K562 (cell line): ENCODE data around the gene CDC20B. TPM values are rescaled to one million over a fixed set of nuclear protein-coding genes. Genes with fewer than 3 reads are reported as not detected.

Experiments
- ATAC-seq: fragments of 200-7000 bp; cut with Tn5 transposase; 3 replicates; pipeline ENCODE4 v1.9.1; 2020; ENCODE audit warnings: moderate library complexity
- BruUV-seq: library from RNA; stranded (reverse); fragments of 400-500 nt; replicated peaks from 2 replicates; lab custom pipeline; 2021; lab: Mats Ljungman, UMichigan
- CTCF ChIA-PET: fragments of 300-600 bp; formaldehyde crosslinking; extraction: SDS; loops from one replicate; lab custom pipeline; 2021; ENCODE audit warnings: low intra/inter-chr PET ratio; lab: Yijun Ruan, JAX
- POLR2A ChIA-PET: fragments of 300-600, 350-650 bp; sonication (Branson Sonifier 250); formaldehyde crosslinking; extraction: SDS; loops from one replicate; lab custom pipeline; 2021; ENCODE audit warnings: antibody characterized with exemption, inconsistent platforms; lab: Yijun Ruan, JAX
- DNase-seq, 4 experiments: peaks; one replicate each; pipeline versions ENCODE4 v3.0.0 to v3.0.0-alpha.2; 2011 to 2018; ENCODE audit warnings: low spot score in 3 of 4, mixed read lengths in 3 of 4; ENCODE audit errors: extremely low read depth in 1 of 4
- FAIRE-seq: peaks from 2 replicates; lab custom pipeline; 2011; peaks lifted over from hg19 to GRCh38; lab: Jason Lieb, UNC
- H2AFZ ChIP-seq: 2 replicates; pipeline ENCODE4 v1.6.0; 2011; ENCODE audit warnings: low read depth, low read length, control low read depth, inconsistent platforms
- H3K27ac ChIP-seq: fragments of 200-600 bp; 3 replicates; pipeline ENCODE4 v1.8.0; 2011; ENCODE audit warnings: low read depth, mild to moderate bottlenecking, control low read depth, inconsistent platforms, low read length, moderate library complexity, mixed read lengths; ENCODE audit errors: extremely low read depth
- H3K27me3 ChIP-seq, 2 experiments: fragments of 300-600 bp in 1 of 2; 2 replicates in 1 of 2; 3 replicates in 1 of 2; pipeline versions ENCODE4 v1.6.0 to v1.8.0; 2011; ENCODE audit warnings: inconsistent platforms in 2 of 2, low read length in 2 of 2, mild to moderate bottlenecking in 1 of 2, mixed read lengths in 1 of 2, moderate library complexity in 1 of 2; ENCODE audit not compliant: control insufficient read depth in 2 of 2, insufficient read depth in 2 of 2
- H3K36me3 ChIP-seq: fragments of 300-600 bp; 3 replicates; pipeline ENCODE4 v1.8.0; 2011; ENCODE audit warnings: mild to moderate bottlenecking, low read length, inconsistent platforms; ENCODE audit not compliant: control insufficient read depth, insufficient read depth
- H3K4me1 ChIP-seq, 2 experiments: fragments of 200-600 bp in 1 of 2; replicated peaks in 1 of 2; 2 replicates in 1 of 2; 3 replicates in 1 of 2; pipeline versions ENCODE4 v1.5.1 to v1.8.0; 2011; ENCODE audit warnings: inconsistent platforms in 2 of 2, low read length in 2 of 2, mild to moderate bottlenecking in 1 of 2, mixed read lengths in 1 of 2, moderate library complexity in 1 of 2; ENCODE audit not compliant: control insufficient read depth in 2 of 2, insufficient read depth in 2 of 2
- H3K4me2 ChIP-seq: 2 replicates; pipeline ENCODE4 v1.6.1; 2011; ENCODE audit warnings: low read length, control low read depth, inconsistent platforms, mixed read lengths; ENCODE audit not compliant: insufficient read depth
- H3K4me3 ChIP-seq: fragments of 200-600 bp; sonication (generic), shearing (Covaris generic); 2 replicates; pipeline ENCODE4 v1.5.1; 2016; ENCODE audit warnings: control low read depth, inconsistent platforms
- H3K79me2 ChIP-seq: fragments of 200-600 bp; 3 replicates; pipeline ENCODE4 v1.8.0; 2011; ENCODE audit warnings: low read length, inconsistent platforms; ENCODE audit not compliant: control insufficient read depth, insufficient read depth
- H3K9ac ChIP-seq, 2 experiments: 2 replicates each; pipeline versions ENCODE4 v1.6.0 to v1.6.1; 2011; ENCODE audit warnings: low read depth in 2 of 2, low read length in 2 of 2, control low read depth in 1 of 2, inconsistent platforms in 1 of 2, mild to moderate bottlenecking in 1 of 2, mixed read lengths in 1 of 2; ENCODE audit not compliant: insufficient read depth in 1 of 2
- H3K9me1 ChIP-seq: one replicate; pipeline ENCODE4 v1.6.0; 2011; ENCODE audit warnings: inconsistent platforms, mild to moderate bottlenecking, low read length, moderate library complexity; ENCODE audit not compliant: control insufficient read depth, insufficient read depth
- H3K9me3 ChIP-seq: replicated peaks from 2 replicates; pipeline ENCODE4 v1.5.1; 2011; ENCODE audit warnings: low read depth, low read length, inconsistent platforms; ENCODE audit not compliant: control insufficient read depth, insufficient read depth
- H4K20me1 ChIP-seq: replicated peaks from 2 replicates; pipeline ENCODE4 v1.6.1; 2011; ENCODE audit warnings: low read length, inconsistent platforms, mixed read lengths; ENCODE audit not compliant: control insufficient read depth, insufficient read depth
- HOXB6 ChIP-seq: fragments of 250-450 bp; sonication (Bioruptor Pico); IDR thresholded peaks from 2 replicates; pipeline ENCODE4 v1.5.1; 2022; ENCODE audit warnings: mild to moderate bottlenecking, borderline replicate concordance
- KLF6 ChIP-seq: fragments of 250-450 bp; sonication (Bioruptor Pico); IDR thresholded peaks from 2 replicates; pipeline ENCODE4 v1.4.0; 2020; ENCODE audit warnings: mild to moderate bottlenecking, moderate library complexity, borderline replicate concordance
- RBBP5 ChIP-seq: fragments of 200-600 bp; sonication (generic); IDR thresholded peaks from 2 replicates; pipeline ENCODE4 v1.6.1; 2012; ENCODE audit warnings: borderline replicate concordance, mild to moderate bottlenecking, low read length, control low read depth, inconsistent platforms; ENCODE audit not compliant: insufficient read depth, poor library complexity, severe bottlenecking
- TRIM24 ChIP-seq, 2 experiments: fragments of 450-650 bp; IDR thresholded peaks; 2 replicates each; pipeline ENCODE4 v1.6.1; 2016
- XRCC3 ChIP-seq: fragments of 450-650 bp; IDR thresholded peaks from 2 replicates; pipeline ENCODE4 v1.6.1; 2017; ENCODE audit warnings: mild to moderate bottlenecking, moderate library complexity
- ZNF133 ChIP-seq: fragments of 250-450 bp; sonication (Bioruptor Pico); IDR thresholded peaks from 2 replicates; pipeline ENCODE4 v1.4.0; 2020; ENCODE audit warnings: mild to moderate bottlenecking
- WGBS: fragments of 100-300 bp; shearing (Covaris generic); methylation state at CpG from one replicate; pipeline ENCODE4 v1.1.6; 2016; ENCODE audit warnings: low coverage, mixed read lengths; ENCODE audit not compliant: insufficient coverage; ENCODE audit errors: missing lambda C conversion rate; 5-methylcytosine and 5-hydroxymethylcytosine counted together
- in situ Hi-C: fragments of 300-500 bp; cut with MboI; formaldehyde crosslinking; loops from 4 replicates; pipeline ENCODE4 v1.15.0; 2018; ENCODE audit warnings: inconsistent platforms, mixed read lengths
- intact Hi-C: fragments of 100-400 bp; cut with micrococcal nuclease; formaldehyde crosslinking; loops from 2 replicates; pipeline ENCODE4 v1.14.2; 2022
- polyA plus RNA-seq, 8 experiments: library from polyadenylated mRNA; depleted of rRNA in 4 of 8; stranded (reverse) in 5 of 8; unstranded in 3 of 8; fragments of >200 nt; fragmentation: Nextera tagmentation in 2 of 8; fragmentation: Illumina TruSeq in 1 of 8; extraction: Ambion mirVana in 2 of 8; extraction: Trizol in 1 of 8; gene quantifications; 2 replicates each; pipeline versions ENCODE4 v1.2.1 to v1.2.3, GENCODE V29; 2011 to 2014; ENCODE audit warnings: inconsistent platforms in 1 of 8, missing spikeins in 1 of 8
- total RNA-seq, 7 experiments: library from RNA; depleted of rRNA in 6 of 7; stranded (reverse); fragments of >200 nt in 6 of 7; fragmentation: Illumina TruSeq in 2 of 7; extraction: Trizol in 2 of 7; gene quantifications; 2 replicates each; pipeline versions ENCODE4 v1.2.1 to v1.2.3, GENCODE V29; 2011 to 2021; ENCODE audit warnings: low replicate concordance in 1 of 7
- TF ChIP-seq, protein P1 (sequence below): fragments of 250-450 bp; sonication (Bioruptor Pico); IDR thresholded peaks from 2 replicates; pipeline ENCODE4 v1.5.0; 2021
- TF ChIP-seq, protein P2 (sequence below): fragments of 450-650 bp; formaldehyde crosslinking; IDR thresholded peaks from 2 replicates; pipeline ENCODE4 v1.4.0; 2020; ENCODE audit warnings: mild to moderate bottlenecking, moderate library complexity

The CDC20B gene
- total and polyA plus RNA-seq, 9 of the 15 experiments (the other 6 are each of a cell fraction or from before 2014, with no cell fraction given) = 0.04 TPM; not detected in 8

DNA sequence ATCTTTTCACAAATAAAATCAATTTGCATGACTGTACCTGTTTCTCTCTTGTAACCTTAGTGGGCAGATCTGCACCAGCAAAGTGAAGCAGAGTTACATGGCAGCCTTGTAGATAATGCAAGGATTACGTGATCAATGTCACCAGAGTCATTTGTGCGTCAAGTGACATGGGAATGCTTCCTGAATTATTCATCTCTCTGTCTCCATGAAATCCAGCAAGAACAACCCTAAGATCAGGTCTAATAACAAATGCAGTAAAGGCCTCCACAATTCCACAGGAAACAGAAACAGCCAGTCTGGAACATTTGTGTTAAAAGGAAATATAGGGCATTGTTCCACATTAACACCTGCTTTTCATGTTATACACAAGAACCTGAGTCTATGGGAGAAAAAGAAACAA is 62.8 kb downstream of the CDC20B start:
- H3K27ac ChIP-seq = no peak overlapping the region
- WGBS = 0% methylated on average over 2 of the region's 2 CpGs
- intact Hi-C loops (no loop called here), in situ Hi-C loops (no loop called here)
- ChIA-PET POLR2A (no interaction called here), CTCF (no interaction called here)
- H3K4me3 ChIP-seq = no peak overlapping the region
- no TSS peak for BruUV-seq
- H3K4me2 ChIP-seq = no peak overlapping the region
- H3K36me3 ChIP-seq = no peaks in the 10 kb centered on the region
- FAIRE-seq (no peak), ATAC-seq (no peak), DNase-seq (no peak)
- H4K20me1 ChIP-seq = no peaks in the 10 kb centered on the region
- peaks cover 0 to 5% of the 10 kb centered on the region in 2 experiments; a peak in 2 of 5 replicates for H3K27me3 ChIP-seq
- no peaks in the 10 kb centered on the region for H3K79me2 ChIP-seq
- H3K9ac ChIP-seq = no peak overlapping the region
- no peaks in the 10 kb centered on the region for H3K4me1 ChIP-seq
- TF ChIP-seq ZNF133 (CRISPR knock-in tag) (no peak), XRCC3 (no peak), HOXB6 (CRISPR knock-in tag) (no peak), TRIM24 (IDR thresholded peaks at IDR 0.05) (no peak), RBBP5 (no peak), KLF6 (CRISPR knock-in tag) (no peak)
- TF ChIP-seq, protein P1, sequence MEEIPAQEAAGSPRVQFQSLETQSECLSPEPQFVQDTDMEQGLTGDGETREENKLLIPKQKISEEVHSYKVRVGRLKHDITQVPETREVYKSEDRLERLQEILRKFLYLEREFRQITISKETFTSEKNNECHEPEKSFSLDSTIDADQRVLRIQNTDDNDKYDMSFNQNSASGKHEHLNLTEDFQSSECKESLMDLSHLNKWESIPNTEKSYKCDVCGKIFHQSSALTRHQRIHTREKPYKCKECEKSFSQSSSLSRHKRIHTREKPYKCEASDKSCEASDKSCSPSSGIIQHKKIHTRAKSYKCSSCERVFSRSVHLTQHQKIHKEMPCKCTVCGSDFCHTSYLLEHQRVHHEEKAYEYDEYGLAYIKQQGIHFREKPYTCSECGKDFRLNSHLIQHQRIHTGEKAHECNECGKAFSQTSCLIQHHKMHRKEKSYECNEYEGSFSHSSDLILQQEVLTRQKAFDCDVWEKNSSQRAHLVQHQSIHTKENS (CRISPR knock-in tag) = no peak
- TF ChIP-seq, protein P2, sequence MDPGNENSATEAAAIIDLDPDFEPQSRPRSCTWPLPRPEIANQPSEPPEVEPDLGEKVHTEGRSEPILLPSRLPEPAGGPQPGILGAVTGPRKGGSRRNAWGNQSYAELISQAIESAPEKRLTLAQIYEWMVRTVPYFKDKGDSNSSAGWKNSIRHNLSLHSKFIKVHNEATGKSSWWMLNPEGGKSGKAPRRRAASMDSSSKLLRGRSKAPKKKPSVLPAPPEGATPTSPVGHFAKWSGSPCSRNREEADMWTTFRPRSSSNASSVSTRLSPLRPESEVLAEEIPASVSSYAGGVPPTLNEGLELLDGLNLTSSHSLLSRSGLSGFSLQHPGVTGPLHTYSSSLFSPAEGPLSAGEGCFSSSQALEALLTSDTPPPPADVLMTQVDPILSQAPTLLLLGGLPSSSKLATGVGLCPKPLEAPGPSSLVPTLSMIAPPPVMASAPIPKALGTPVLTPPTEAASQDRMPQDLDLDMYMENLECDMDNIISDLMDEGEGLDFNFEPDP (CRISPR knock-in tag) = no peak
- no peak overlapping the region for H2AFZ ChIP-seq
- no peaks in the 10 kb centered on the region for H3K9me1 ChIP-seq
- H3K9me3 ChIP-seq = no peaks in the 10 kb centered on the region
